ENCODE data around the gene CSF1R. TPM values are rescaled to one million over a fixed set of nuclear protein-coding genes. Genes with fewer than 3 reads are reported as not detected.

Gene CSF1R
- total and polyA plus RNA-seq, 2 of the 4 experiments (the other 2 are of a cell fraction), result 0.14 to 0.36 TPM

GRCh38 chr5:150066436-150066835 lies 19.9 kb downstream of the CSF1R start:
- H3K9ac ChIP-seq (ENCODE audit: low read depth, low read length), result no peak overlapping the region

More at GRCh38 chr5:150066436-150066835, 19.9 kb downstream of the CSF1R start:
- peaks cover 33% of the 10 kb centered on the region for H3K4me1 ChIP-seq (ENCODE audit: control insufficient read depth, insufficient read depth, low read length)
- no peaks in the 10 kb centered on the region; a peak in 1 of 4 replicates for H3K79me1 ChIP-seq (ENCODE audit: low read depth in 1 of 2, low read length in 2 of 2)
- peak overlapping the region; percentile 81; the same call in 2 of the 3 replicates for H2BK15ac ChIP-seq (ENCODE audit: low read depth, low read length)
- H3K56ac ChIP-seq (ENCODE audit: extremely low read depth, insufficient read depth, low read length), result no peak overlapping the region
- no peaks in the 10 kb centered on the region for H3K9me3 ChIP-seq (ENCODE audit: control insufficient read depth, insufficient read depth, low read length)
- TF ChIP-seq RCOR1 (IDR thresholded peaks at IDR 0.05; ENCODE audit: insufficient replicate concordance, low read length) (no peak), POLR2A (IDR thresholded peaks at IDR 0.05; ENCODE audit: low read depth, low read length) (no peak), ELK1 (IDR thresholded peaks at IDR 0.05; ENCODE audit: borderline replicate concordance, low read depth, low read length) (no peak), MXI1 (IDR thresholded peaks at IDR 0.05; ENCODE audit: borderline replicate concordance, low read depth, low read length) (no peak), CEBPB (IDR thresholded peaks at IDR 0.05; ENCODE audit: low read depth, low read length) (no peak), FOS (IDR thresholded peaks at IDR 0.05; ENCODE audit: low read depth, low read length) (no peak), MAZ (IDR thresholded peaks at IDR 0.05; ENCODE audit: borderline replicate concordance, low read depth, low read length) (no peak)
- ATAC-seq (ENCODE audit: low read depth) (no peak), DNase-seq (no peak)
- ChIA-PET POLR2A (ENCODE audit: unreplicated experiment) (interaction anchor here (0.6 kb wide), 1 partner anchor 72 kb away, joined by 3 read pairs; no protein-coding TSS in a partner anchor), CTCF (interaction anchor here (0.5 to 0.6 kb wide), 2 partner anchors 10 to 51 kb away, joined by 3 read pairs; no protein-coding TSS in a partner anchor)
- H3K4ac ChIP-seq (ENCODE audit: low read depth, low read length), result peak overlapping the region; percentile 94
- H2AK5ac ChIP-seq (ENCODE audit: low read depth, low read length), result peak overlapping the region; percentile 94
- dilution Hi-C loops (cut with HindIII; ENCODE audit: low sequenced_read_pairs, unreplicated experiment), result no loop called here
- H4K5ac ChIP-seq (ENCODE audit: low read depth, low read length), result peak overlapping the region; percentile 5; the same call in 1 of the 2 replicates
- peak overlapping the region; percentile 54; the same call in 1 of the 2 replicates for H3K23ac ChIP-seq (ENCODE audit: low read depth, low read length)
- no peak overlapping the region for H3K4me3 ChIP-seq (ENCODE audit: insufficient read depth, low read depth, low read length)
- no peaks in the 10 kb centered on the region for H3K36me3 ChIP-seq (ENCODE audit: control insufficient read depth, insufficient read depth, low read length)
- H4K20me1 ChIP-seq (ENCODE audit: insufficient read depth, low read length), result no peaks in the 10 kb centered on the region
- intact Hi-C loops (cut with micrococcal nuclease), result loop anchor here (5.0 kb wide), 1 partner anchor 46 kb away; no protein-coding TSS in a partner anchor
- peak overlapping the region; percentile 86 to 94 for H4K8ac ChIP-seq (ENCODE audit: low read depth in 2 of 2, low read length in 2 of 2)
- H2BK120ac ChIP-seq (ENCODE audit: low read depth, low read length), result peak overlapping the region; percentile 85
- peak overlapping the region; percentile 89 for H2BK20ac ChIP-seq (ENCODE audit: low read depth, low read length)
- peaks cover 47% of the 10 kb centered on the region for H3K9me1 ChIP-seq (ENCODE audit: insufficient read depth, low read length)
- peak overlapping the region; percentile 84 for H4K91ac ChIP-seq (ENCODE audit: insufficient read depth, low read depth, low read length)
- peak overlapping the region; percentile 90 for H3K14ac ChIP-seq (replicated peaks; ENCODE audit: low read depth, low read length)
- peak overlapping the region; percentile 77 for H2AFZ ChIP-seq (replicated peaks; ENCODE audit: low read length, poor library complexity)
- peak overlapping the region; percentile 81 for H2AK9ac ChIP-seq (replicated peaks; ENCODE audit: low read depth, low read length, poor library complexity)
- H3K27me3 ChIP-seq (ENCODE audit: control insufficient read depth, insufficient read depth, low read length), result no peaks in the 10 kb centered on the region
- no TSS peak for BruUV-seq (replicated peaks)
- H3K27ac ChIP-seq (ENCODE audit: insufficient read depth, low read length), result no peak overlapping the region; the same call in 1 of the 2 replicates
- WGBS, 2 experiments (ENCODE audit: extremely low coverage in 2 of 2, insufficient read length in 1 of 2), result 100% methylated on average over 1 of the region's 5 CpGs; no CpG with 5 or more reads in 1 of the 2 experiments
- H2BK5ac ChIP-seq (ENCODE audit: low read depth, low read length, poor library complexity, severe bottlenecking), result peak overlapping the region; percentile 81
- H3K4me2 ChIP-seq (ENCODE audit: low read depth, low read length), result no peak overlapping the region
- peak overlapping the region; percentile 3; the same call in 1 of the 2 replicates for H3K18ac ChIP-seq (ENCODE audit: low read depth, low read length)
- in situ Hi-C loops (cut with MboI; ENCODE audit: low sequenced_read_pairs), result no loop called here
